Measurements from ENCODE around the gene DIO2.

Gene DIO2

GRCh38 chr14:80206351-80207080 lies 4.8 kb downstream of the DIO2 start:
- FAIRE-seq (no peak), DNase-seq (ENCODE audit: insufficient read length, low spot score) (no peak)
- no peak for TF ChIP-seq POLR2A (IDR thresholded peaks at IDR 0.05; ENCODE audit: low read depth, low read length)

- FAIRE-seq (no peak), DNase-seq (ENCODE audit: insufficient read length, low spot score) (no peak)
- no peak for TF ChIP-seq POLR2A (IDR thresholded peaks at IDR 0.05; ENCODE audit: low read depth, low read length)
Measured at GRCh38 chr14:80202888-80203562, 8.3 kb downstream of the DIO2 start.

- no peak for TF ChIP-seq POLR2A (IDR thresholded peaks at IDR 0.05; ENCODE audit: low read depth, low read length)
- DNase-seq (ENCODE audit: insufficient read length, low spot score) (no peak), FAIRE-seq (no peak)
Measured at GRCh38 chr14:80200093-80200492, 11.2 kb downstream of the DIO2 start.

- no peak for TF ChIP-seq POLR2A (IDR thresholded peaks at IDR 0.05; ENCODE audit: low read depth, low read length)
- no peak for DNase-seq (ENCODE audit: insufficient read length, low spot score)
- FAIRE-seq, result no peak
Measured at GRCh38 chr14:80188571-80188970, 22.7 kb downstream of the DIO2 start.

- no peak for FAIRE-seq
- TF ChIP-seq POLR2A (IDR thresholded peaks at IDR 0.05; ENCODE audit: low read depth, low read length), result no peak
Measured at GRCh38 chr14:80186301-80186800, 25.0 kb downstream of the DIO2 start.

GRCh38 chr14:80176893-80177292 lies 34.4 kb downstream of the DIO2 start:
- no peak for DNase-seq (ENCODE audit: insufficient read length, low spot score)
- no peak for FAIRE-seq
- no peak for TF ChIP-seq POLR2A (IDR thresholded peaks at IDR 0.05; ENCODE audit: low read depth, low read length)

More at GRCh38 chr14:80186301-80186800, 25.0 kb downstream of the DIO2 start:
- DNase-seq (ENCODE audit: insufficient read length, low spot score), result no peak

GRCh38 chr14:80172375-80173051 lies 38.8 kb downstream of the DIO2 start:
- DNase-seq (ENCODE audit: insufficient read length, low spot score) (no peak), FAIRE-seq (no peak)
- no peak for TF ChIP-seq POLR2A (IDR thresholded peaks at IDR 0.05; ENCODE audit: low read depth, low read length)

- FAIRE-seq (no peak), DNase-seq (ENCODE audit: insufficient read length, low spot score) (no peak)
- no peak for TF ChIP-seq POLR2A (IDR thresholded peaks at IDR 0.05; ENCODE audit: low read depth, low read length)
Measured at GRCh38 chr14:80167793-80168448, 43.4 kb downstream of the DIO2 start.

GRCh38 chr14:80164991-80165721 lies 46.1 kb downstream of the DIO2 start:
- no peak for TF ChIP-seq POLR2A (IDR thresholded peaks at IDR 0.05; ENCODE audit: low read depth, low read length)
- DNase-seq (ENCODE audit: insufficient read length, low spot score), result no peak
- FAIRE-seq, result no peak

- DNase-seq (ENCODE audit: insufficient read length, low spot score) (no peak), FAIRE-seq (no peak)
- TF ChIP-seq POLR2A (IDR thresholded peaks at IDR 0.05; ENCODE audit: low read depth, low read length), result no peak
Measured at GRCh38 chr14:80152763-80153162, 58.5 kb downstream of the DIO2 start.

GRCh38 chr14:80152166-80152565 lies 59.1 kb downstream of the DIO2 start:
- FAIRE-seq, result no peak

GRCh38 chr14:80150301-80150700 lies 61.0 kb downstream of the DIO2 start:
- FAIRE-seq (no peak), DNase-seq (ENCODE audit: insufficient read length, low spot score) (no peak)
- TF ChIP-seq POLR2A (IDR thresholded peaks at IDR 0.05; ENCODE audit: low read depth, low read length), result no peak

More at GRCh38 chr14:80152166-80152565, 59.1 kb downstream of the DIO2 start:
- no peak for TF ChIP-seq POLR2A (IDR thresholded peaks at IDR 0.05; ENCODE audit: low read depth, low read length)
- DNase-seq (ENCODE audit: insufficient read length, low spot score), result no peak

All from H54 (cell line).